ENCODE measurements around the gene TMEM219. TPM values are rescaled to one million over a fixed set of nuclear protein-coding genes. Genes with fewer than 3 reads are reported as not detected.

TMEM219 gene
- polyA plus RNA-seq, 1 of the 3 experiments (the other 2 are of a cell fraction) = 101 TPM

- TF ChIP-seq CTCF (IDR thresholded peaks at IDR 0.05) (no peak), RFX5 (IDR thresholded peaks at IDR 0.05; ENCODE audit: low read length) (no peak)
Measured at GRCh38 chr16:30004811-30005242, 42.9 kb downstream of the TMEM219 start (continued).

GRCh38 chr16:30005341-30006094 is 43.6 kb downstream of the TMEM219 start:
- no peaks in the 10 kb centered on the region for H3K9me2 ChIP-seq
- no peak overlapping the region for H3K4me2 ChIP-seq
- peaks cover 0 to 14% of the 10 kb centered on the region in 2 experiments for H3K36me3 ChIP-seq (replicated peaks in 1 of 2; ENCODE audit: control insufficient read depth in 1 of 2, insufficient read depth in 2 of 2, low read length in 1 of 2)
- no peaks in the 10 kb centered on the region for H3F3A ChIP-seq (replicated peaks; ENCODE audit: insufficient read depth)
- ChIA-PET POLR2A (interaction anchor here (0.6 to 1.0 kb wide), 4 partner anchors 9 to 209 kb away, joined by 3 to 5 read pairs (median 3); partner anchors contain the start of gene SEZ6L2), CTCF (interaction anchor here (0.6 to 4.7 kb wide), 25 partner anchors 9 to 216 kb away, joined by 3 to 41 read pairs (median 4); partner anchors contain the start of genes INO80E, PAGR1, SEZ6L2 and TAOK2)
- H3K27ac ChIP-seq (ENCODE audit: low read depth in 2 of 2, low read length in 1 of 2) = no peak overlapping the region; a peak in 1 of 4 replicates
- peaks cover 0 to 1% of the 10 kb centered on the region in 2 experiments; a peak in 1 of 4 replicates for H3K4me1 ChIP-seq (ENCODE audit: control insufficient read depth in 1 of 2, insufficient read depth in 2 of 2, low read depth in 1 of 2, low read length in 1 of 2)
- peak; percentile 91 for DNase-seq
- no peak overlapping the region; a peak in 1 of 4 replicates for H3K4me3 ChIP-seq (ENCODE audit: low read depth in 2 of 2, low read length in 1 of 2)
- H3K79me2 ChIP-seq (ENCODE audit: insufficient read depth) = no peaks in the 10 kb centered on the region
- no peaks in the 10 kb centered on the region for H3K9me3 ChIP-seq
- 73% methylated on average over 20 of the region's 35 CpGs for WGBS (ENCODE audit: low lambda C conversion rate)
- TF ChIP-seq RAD21 (IDR thresholded peaks at IDR 0.05; ENCODE audit: low read length) (peak; percentile 59), YY1 (IDR thresholded peaks at IDR 0.05; ENCODE audit: low read depth) (peak; percentile 38; the same call in 1 of the 2 replicates), GABPA (IDR thresholded peaks at IDR 0.05; ENCODE audit: low read depth) (no peak), CTCF (IDR thresholded peaks at IDR 0.05) (peak; percentile 86), SMC3 (IDR thresholded peaks at IDR 0.05; ENCODE audit: low read depth, low read length) (peak; percentile 69)
- no peaks in the 10 kb centered on the region for H3K27me3 ChIP-seq (ENCODE audit: insufficient read depth)
- H4K20me1 ChIP-seq (ENCODE audit: insufficient read depth) = no peaks in the 10 kb centered on the region
- no peak overlapping the region for H2AFZ ChIP-seq (ENCODE audit: low read depth)
- H3K9ac ChIP-seq = no peak overlapping the region

GRCh38 chr16:30006095-30006473 is 44.2 kb downstream of the TMEM219 start:
- CTCF ChIA-PET = interaction anchor here (0.6 to 4.7 kb wide), 22 partner anchors 8 to 216 kb away, joined by 3 to 41 read pairs (median 4); partner anchors contain the start of genes INO80E, PAGR1, TAOK2 and TLCD3B
- POLR2A ChIA-PET = interaction anchor here (0.7 to 1.0 kb wide), 4 partner anchors 9 to 107 kb away, joined by 3 read pairs; partner anchors contain the start of gene SEZ6L2
- TF ChIP-seq FOXJ3 (CRISPR knock-in tag; IDR thresholded peaks at IDR 0.05) (no peak), CTCF (IDR thresholded peaks at IDR 0.05) (no peak), USF2 (IDR thresholded peaks at IDR 0.05; ENCODE audit: borderline replicate concordance, low read depth, low read length) (no peak), USF1 (IDR thresholded peaks at IDR 0.05; ENCODE audit: borderline replicate concordance, low read depth) (no peak), FOSL2 (IDR thresholded peaks at IDR 0.05; ENCODE audit: borderline replicate concordance, low read depth) (no peak), RXRA (IDR thresholded peaks at IDR 0.05; ENCODE audit: borderline replicate concordance, low read depth) (no peak)

More at GRCh38 chr16:30006095-30006473, 44.2 kb downstream of the TMEM219 start:
- Histone ChIP-seq H3K9me3 (no peaks in the 10 kb centered on the region), H3K27me3 (ENCODE audit: insufficient read depth) (no peaks in the 10 kb centered on the region), H3K9me2 (no peaks in the 10 kb centered on the region), H3K36me3 (replicated peaks in 1 of 2; ENCODE audit: control insufficient read depth in 1 of 2, insufficient read depth in 2 of 2, low read length in 1 of 2) (peaks cover 0 to 11% of the 10 kb centered on the region in 2 experiments), H2AFZ (ENCODE audit: low read depth) (no peak overlapping the region), H3K9ac (no peak overlapping the region), H3K4me1 (ENCODE audit: control insufficient read depth in 1 of 2, insufficient read depth in 2 of 2, low read depth in 1 of 2, low read length in 1 of 2) (peaks cover 0 to 2% of the 10 kb centered on the region in 2 experiments; a peak in 1 of 4 replicates), H4K20me1 (ENCODE audit: insufficient read depth) (no peaks in the 10 kb centered on the region), H3K27ac (ENCODE audit: low read depth in 2 of 2, low read length in 1 of 2) (no peak overlapping the region), H3K4me3 (ENCODE audit: low read depth in 2 of 2, low read length in 1 of 2) (no peak overlapping the region), H3K79me2 (ENCODE audit: insufficient read depth) (no peaks in the 10 kb centered on the region), H3F3A (replicated peaks; ENCODE audit: insufficient read depth) (no peaks in the 10 kb centered on the region), H3K4me2 (no peak overlapping the region)
- DNase-seq = no peak
- WGBS (ENCODE audit: low lambda C conversion rate) = 100% methylated on average over 6 of the region's 18 CpGs

All from SK-N-SH (cell line).